DND-41 (cell line): ENCODE measurements around the gene METTL3.

Experiments used
- CTCF ChIP-seq: IDR thresholded peaks from 2 replicates; pipeline ENCODE4 v1.5.1; 2012; ENCODE audit warnings: borderline replicate concordance, low read length, moderate library complexity, mild to moderate bottlenecking; ENCODE audit not compliant: poor library complexity, severe bottlenecking; ENCODE audit errors: extremely low read depth
- EZH2 ChIP-seq: IDR thresholded peaks from 3 replicates; pipeline ENCODE4 v1.6.1; 2012; ENCODE audit warnings: borderline replicate concordance, low read depth, mild to moderate bottlenecking, moderate library complexity, low read length, inconsistent platforms; ENCODE audit not compliant: severe bottlenecking

GRCh38 chr14:21537090-21537424 is 25.9 kb upstream of the METTL3 start:
- TF ChIP-seq CTCF (no peak), EZH2 (no peak)
